Right atrium auricular region (tissue), 2 donors: ENCODE data around the gene MAP7D2. TPM values are rescaled to one million over a fixed set of nuclear protein-coding genes. Genes with fewer than 3 reads are reported as not detected.

Experiments used
- DNase-seq: peaks from one replicate; pipeline ENCODE4 v3.0.0-alpha.2; 2019; ENCODE audit warnings: low spot score
- H3K27ac ChIP-seq, 2 donors: fragments of 200-600 bp; sonication (generic); 1 replicate in 1 of 2; 2 replicates in 1 of 2; pipeline ENCODE4 v1.5.1; 2016 to 2019
- H3K27me3 ChIP-seq, 2 donors: fragments of 200-600 bp; sonication (generic); one replicate each; pipeline versions ENCODE4 v1.5.1 to v1.6.0; 2017 to 2019
- H3K36me3 ChIP-seq: fragments of 200-600 bp; sonication (generic); one replicate; pipeline ENCODE4 v1.5.1; 2016
- H3K4me1 ChIP-seq, 2 donors: fragments of 200-600 bp; sonication (generic); one replicate each; pipeline versions ENCODE4 v1.5.1 to v1.6.0; 2017 to 2019
- H3K4me3 ChIP-seq, 2 donors: fragments of 200-600 bp; sonication (generic); 1 replicate in 1 of 2; 2 replicates in 1 of 2; pipeline ENCODE4 v1.5.1; 2017 to 2019; ENCODE audit warnings: mild to moderate bottlenecking in 1 of 2, moderate library complexity in 1 of 2
- H3K9me3 ChIP-seq, 2 donors: fragments of 200-600 bp; sonication (generic); one replicate each; pipeline ENCODE4 v1.5.1; 2019
- total RNA-seq, 2 donors: library from RNA; depleted of rRNA; stranded (reverse); fragments of >200 nt; gene quantifications; one replicate each; pipeline ENCODE4 v1.1.0, GENCODE V29; 2016
- TF ChIP-seq, protein P1 (sequence below), 2 donors: fragments of 200-600 bp; sonication (generic); IDR thresholded peaks; one replicate each; pipeline ENCODE4 v1.5.1; 2019; ENCODE audit warnings: antibody characterized with exemption in 2 of 2

The MAP7D2 gene
- total RNA-seq, 2 donors from 2014 or later = 0.24 to 0.56 TPM

GRCh38 chrX:20015945-20016615, 100.6 kb downstream of the MAP7D2 start:
- H3K27ac ChIP-seq = no peak overlapping the region
- no peak for DNase-seq

DNA sequence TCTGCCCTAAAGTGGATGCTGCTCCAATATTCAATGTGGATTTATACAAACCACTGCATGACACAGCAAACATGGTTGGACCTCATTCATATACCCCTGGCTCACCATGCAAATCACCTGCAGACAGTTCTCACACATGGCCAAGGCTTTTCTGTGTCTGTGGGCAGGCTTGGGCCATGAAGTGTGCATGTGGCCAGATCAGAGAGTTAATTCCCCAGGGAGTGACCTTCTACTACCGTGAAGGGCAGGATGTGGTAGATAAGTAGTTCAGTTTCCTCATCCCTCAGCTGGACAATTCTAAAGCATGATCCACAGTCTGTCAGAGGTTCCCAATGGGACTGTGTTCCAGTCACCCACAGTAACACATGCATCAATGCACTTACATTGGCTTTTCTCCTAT, 101.3 kb downstream of the MAP7D2 start:
- H3K27me3 ChIP-seq = peaks cover 0 to 3% of the 10 kb centered on the region in 2 donors
- H3K9me3 ChIP-seq = peaks cover 0 to 33% of the 10 kb centered on the region in 2 donors
- no peak for DNase-seq
- no peak overlapping the region for H3K27ac ChIP-seq
- no peaks in the 10 kb centered on the region for H3K4me1 ChIP-seq
- H3K36me3 ChIP-seq = no peaks in the 10 kb centered on the region
- no peak overlapping the region for H3K4me3 ChIP-seq
- TF ChIP-seq, protein P1, sequence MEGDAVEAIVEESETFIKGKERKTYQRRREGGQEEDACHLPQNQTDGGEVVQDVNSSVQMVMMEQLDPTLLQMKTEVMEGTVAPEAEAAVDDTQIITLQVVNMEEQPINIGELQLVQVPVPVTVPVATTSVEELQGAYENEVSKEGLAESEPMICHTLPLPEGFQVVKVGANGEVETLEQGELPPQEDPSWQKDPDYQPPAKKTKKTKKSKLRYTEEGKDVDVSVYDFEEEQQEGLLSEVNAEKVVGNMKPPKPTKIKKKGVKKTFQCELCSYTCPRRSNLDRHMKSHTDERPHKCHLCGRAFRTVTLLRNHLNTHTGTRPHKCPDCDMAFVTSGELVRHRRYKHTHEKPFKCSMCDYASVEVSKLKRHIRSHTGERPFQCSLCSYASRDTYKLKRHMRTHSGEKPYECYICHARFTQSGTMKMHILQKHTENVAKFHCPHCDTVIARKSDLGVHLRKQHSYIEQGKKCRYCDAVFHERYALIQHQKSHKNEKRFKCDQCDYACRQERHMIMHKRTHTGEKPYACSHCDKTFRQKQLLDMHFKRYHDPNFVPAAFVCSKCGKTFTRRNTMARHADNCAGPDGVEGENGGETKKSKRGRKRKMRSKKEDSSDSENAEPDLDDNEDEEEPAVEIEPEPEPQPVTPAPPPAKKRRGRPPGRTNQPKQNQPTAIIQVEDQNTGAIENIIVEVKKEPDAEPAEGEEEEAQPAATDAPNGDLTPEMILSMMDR (IDR thresholded peaks at IDR 0.05) = no peak

More at GRCh38 chrX:20015945-20016615, 100.6 kb downstream of the MAP7D2 start:
- Histone ChIP-seq H3K36me3 (no peaks in the 10 kb centered on the region), H3K27me3 (peaks cover 0 to 3% of the 10 kb centered on the region in 2 donors), H3K4me3 (no peak overlapping the region), H3K4me1 (no peaks in the 10 kb centered on the region), H3K9me3 (peaks cover 0 to 33% of the 10 kb centered on the region in 2 donors)
- TF ChIP-seq, protein P1 (IDR thresholded peaks at IDR 0.05) = no peak

GRCh38 chrX:20011608-20012007, 105.1 kb downstream of the MAP7D2 start:
- Histone ChIP-seq H3K9me3 (peaks cover 0 to 31% of the 10 kb centered on the region in 2 donors), H3K27ac (no peak overlapping the region), H3K4me1 (no peaks in the 10 kb centered on the region), H3K27me3 (peaks cover 0 to 3% of the 10 kb centered on the region in 2 donors), H3K4me3 (no peak overlapping the region), H3K36me3 (no peaks in the 10 kb centered on the region)
- TF ChIP-seq, protein P1 (IDR thresholded peaks at IDR 0.05) = no peak
- no peak for DNase-seq

GRCh38 chrX:20007962-20008622, 108.6 kb downstream of the MAP7D2 start:
- Histone ChIP-seq H3K27ac (no peak overlapping the region), H3K4me1 (no peaks in the 10 kb centered on the region), H3K9me3 (no peaks in the 10 kb centered on the region), H3K36me3 (no peaks in the 10 kb centered on the region), H3K4me3 (no peak overlapping the region), H3K27me3 (no peaks in the 10 kb centered on the region)
- DNase-seq = no peak
- TF ChIP-seq, protein P1 (IDR thresholded peaks at IDR 0.05) = no peak

- no peak for DNase-seq
- H3K9me3 ChIP-seq = no peaks in the 10 kb centered on the region
- no peaks in the 10 kb centered on the region for H3K4me1 ChIP-seq
- no peaks in the 10 kb centered on the region for H3K27me3 ChIP-seq
- TF ChIP-seq, protein P1 (IDR thresholded peaks at IDR 0.05) = no peak
- H3K4me3 ChIP-seq = no peak overlapping the region
- no peak overlapping the region for H3K27ac ChIP-seq
- H3K36me3 ChIP-seq = no peaks in the 10 kb centered on the region
Observed at GRCh38 chrX:20005883-20006282, 110.8 kb downstream of the MAP7D2 start.
